HEK293T (cell line): Measurements from ENCODE around the gene SMTNL1.

Experiments
- BHLHE40 ChIP-seq: fragments of 450-650 bp; IDR thresholded peaks from 2 replicates; pipeline ENCODE4 v1.6.1; 2016; ENCODE audit warnings: mild to moderate bottlenecking, moderate library complexity, borderline replicate concordance
- FOXA1 ChIP-seq: fragments of 450-650 bp; IDR thresholded peaks from 2 replicates; pipeline ENCODE4 v1.6.1; 2016; ENCODE audit warnings: mild to moderate bottlenecking
- FOXK2 ChIP-seq: fragments of 450-650 bp; IDR thresholded peaks from 2 replicates; pipeline ENCODE4 v1.6.1; 2016; ENCODE audit warnings: mild to moderate bottlenecking
- HDGF ChIP-seq: fragments of 450-650 bp; IDR thresholded peaks from 2 replicates; pipeline ENCODE4 v1.6.1; 2017; ENCODE audit warnings: antibody characterized with exemption, borderline replicate concordance
- SP1 ChIP-seq: fragments of 450-650 bp; IDR thresholded peaks from 2 replicates; pipeline ENCODE4 v1.6.1; 2017
- TARDBP ChIP-seq: fragments of 450-650 bp; IDR thresholded peaks from 2 replicates; pipeline ENCODE4 v1.6.1; 2016

DNA sequence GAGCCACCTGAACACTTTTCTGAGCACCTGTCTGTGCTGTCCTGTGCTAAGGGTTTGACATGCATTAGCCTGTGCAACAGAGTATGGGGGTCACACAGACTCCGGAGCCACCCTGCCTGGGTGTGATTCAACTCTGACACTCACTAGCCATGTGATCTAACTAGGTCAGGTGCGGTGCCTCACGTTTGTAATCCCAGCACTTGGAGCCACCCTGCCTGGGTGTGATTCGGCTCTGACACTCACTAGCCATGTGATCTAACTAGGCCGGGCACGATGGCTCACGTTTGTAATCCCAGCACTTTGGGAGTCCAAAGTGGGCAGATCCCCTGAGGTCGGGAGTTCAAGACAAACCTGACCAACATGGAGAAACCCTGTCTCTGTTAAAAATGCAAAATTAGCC is 18.6 kb downstream of the SMTNL1 start:
- TF ChIP-seq FOXK2 (no peak), FOXA1 (no peak), SP1 (no peak), HDGF (no peak), TARDBP (no peak), BHLHE40 (no peak)
